ENCODE results near the gene POLRMT.

The POLRMT gene

DNA sequence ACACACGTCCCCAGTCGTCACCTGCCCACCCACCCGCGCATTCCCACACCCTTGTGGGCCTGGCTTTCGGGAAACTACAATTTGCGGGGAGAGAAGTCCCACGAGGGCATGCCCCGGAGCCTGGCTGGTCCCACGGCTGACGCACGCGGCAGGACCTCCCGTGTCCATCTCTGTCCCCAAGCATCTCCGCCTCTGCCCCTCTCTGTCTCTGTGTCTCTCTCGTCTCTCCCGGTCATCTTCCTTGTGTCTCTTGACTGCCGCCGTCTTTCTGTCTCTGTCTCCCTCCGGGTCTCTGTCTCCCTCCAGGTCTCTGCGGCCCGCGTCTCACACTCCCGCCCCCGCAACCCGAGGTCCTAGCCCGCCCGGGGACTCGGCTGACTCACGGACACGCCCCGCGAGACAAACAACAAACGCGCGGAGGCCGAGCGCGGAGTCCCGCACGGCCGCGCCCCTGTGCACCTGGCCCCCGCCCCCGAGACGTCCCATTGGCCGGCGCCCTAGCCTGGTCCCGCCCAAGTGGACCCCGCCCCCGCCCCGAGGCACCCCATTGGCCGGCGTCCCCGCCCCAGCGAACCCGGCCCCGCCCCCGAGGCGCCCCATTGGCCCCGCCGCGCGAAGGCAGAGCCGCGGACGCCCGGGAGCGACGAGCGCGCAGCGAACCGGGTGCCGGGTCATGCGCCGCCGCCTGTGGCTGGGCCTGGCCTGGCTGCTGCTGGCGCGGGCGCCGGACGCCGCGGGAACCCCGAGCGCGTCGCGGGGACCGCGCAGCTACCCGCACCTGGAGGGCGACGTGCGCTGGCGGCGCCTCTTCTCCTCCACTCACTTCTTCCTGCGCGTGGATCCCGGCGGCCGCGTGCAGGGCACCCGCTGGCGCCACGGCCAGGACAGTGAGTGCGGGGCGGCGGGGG lies 6.2 kb upstream of the POLRMT start, which contains the start of gene FGF22:
Gene FGF22 (plus strand): TSS at position 627 of the 908 bp plus-strand sequence. CDS start 47 bp downstream, at position 674.
- peak; percentile 90 for ATAC-seq

DNA sequence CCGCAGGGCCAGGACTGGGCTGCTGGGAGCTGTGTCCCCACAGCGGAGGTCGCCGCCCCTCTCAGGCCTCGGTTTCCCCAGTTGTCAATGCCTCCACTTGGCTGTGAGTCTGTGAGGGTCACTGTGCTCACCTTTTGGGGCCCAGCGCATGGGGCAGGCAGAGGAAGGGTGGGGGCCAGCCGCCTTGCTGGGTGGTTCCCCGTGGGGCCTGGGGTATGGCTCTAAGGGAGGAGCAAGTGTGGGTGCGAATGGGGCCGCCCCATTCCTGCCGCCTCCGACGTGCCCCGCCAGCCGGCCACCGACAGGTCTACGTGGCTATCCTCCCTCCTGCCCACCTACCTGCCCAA lies 5.5 kb upstream of the POLRMT start:
- no peak for TF ChIP-seq BACH2 (CRISPR knock-in tag; IDR thresholded peaks at IDR 0.05; ENCODE audit: borderline replicate concordance)
- TF ChIP-seq, protein P1, sequence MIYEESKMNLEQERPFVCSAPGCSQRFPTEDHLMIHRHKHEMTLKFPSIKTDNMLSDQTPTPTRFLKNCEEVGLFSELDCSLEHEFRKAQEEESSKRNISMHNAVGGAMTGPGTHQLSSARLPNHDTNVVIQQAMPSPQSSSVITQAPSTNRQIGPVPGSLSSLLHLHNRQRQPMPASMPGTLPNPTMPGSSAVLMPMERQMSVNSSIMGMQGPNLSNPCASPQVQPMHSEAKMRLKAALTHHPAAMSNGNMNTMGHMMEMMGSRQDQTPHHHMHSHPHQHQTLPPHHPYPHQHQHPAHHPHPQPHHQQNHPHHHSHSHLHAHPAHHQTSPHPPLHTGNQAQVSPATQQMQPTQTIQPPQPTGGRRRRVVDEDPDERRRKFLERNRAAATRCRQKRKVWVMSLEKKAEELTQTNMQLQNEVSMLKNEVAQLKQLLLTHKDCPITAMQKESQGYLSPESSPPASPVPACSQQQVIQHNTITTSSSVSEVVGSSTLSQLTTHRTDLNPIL (CRISPR knock-in tag; IDR thresholded peaks at IDR 0.05; ENCODE audit: low read depth) = no peak
- TF ChIP-seq, protein P2, sequence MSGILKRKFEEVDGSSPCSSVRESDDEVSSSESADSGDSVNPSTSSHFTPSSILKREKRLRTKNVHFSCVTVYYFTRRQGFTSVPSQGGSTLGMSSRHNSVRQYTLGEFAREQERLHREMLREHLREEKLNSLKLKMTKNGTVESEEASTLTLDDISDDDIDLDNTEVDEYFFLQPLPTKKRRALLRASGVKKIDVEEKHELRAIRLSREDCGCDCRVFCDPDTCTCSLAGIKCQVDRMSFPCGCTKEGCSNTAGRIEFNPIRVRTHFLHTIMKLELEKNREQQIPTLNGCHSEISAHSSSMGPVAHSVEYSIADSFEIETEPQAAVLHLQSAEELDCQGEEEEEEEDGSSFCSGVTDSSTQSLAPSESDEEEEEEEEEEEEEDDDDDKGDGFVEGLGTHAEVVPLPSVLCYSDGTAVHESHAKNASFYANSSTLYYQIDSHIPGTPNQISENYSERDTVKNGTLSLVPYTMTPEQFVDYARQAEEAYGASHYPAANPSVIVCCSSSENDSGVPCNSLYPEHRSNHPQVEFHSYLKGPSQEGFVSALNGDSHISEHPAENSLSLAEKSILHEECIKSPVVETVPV (CRISPR knock-in tag; IDR thresholded peaks at IDR 0.05) = no peak
- TF ChIP-seq ISL1 (CRISPR knock-in tag; IDR thresholded peaks at IDR 0.05) = no peak
- TF ChIP-seq SNAI2 (CRISPR knock-in tag; IDR thresholded peaks at IDR 0.05) = no peak
- no peak for TF ChIP-seq RARB (CRISPR knock-in tag; IDR thresholded peaks at IDR 0.05)
- TF ChIP-seq, protein P3, sequence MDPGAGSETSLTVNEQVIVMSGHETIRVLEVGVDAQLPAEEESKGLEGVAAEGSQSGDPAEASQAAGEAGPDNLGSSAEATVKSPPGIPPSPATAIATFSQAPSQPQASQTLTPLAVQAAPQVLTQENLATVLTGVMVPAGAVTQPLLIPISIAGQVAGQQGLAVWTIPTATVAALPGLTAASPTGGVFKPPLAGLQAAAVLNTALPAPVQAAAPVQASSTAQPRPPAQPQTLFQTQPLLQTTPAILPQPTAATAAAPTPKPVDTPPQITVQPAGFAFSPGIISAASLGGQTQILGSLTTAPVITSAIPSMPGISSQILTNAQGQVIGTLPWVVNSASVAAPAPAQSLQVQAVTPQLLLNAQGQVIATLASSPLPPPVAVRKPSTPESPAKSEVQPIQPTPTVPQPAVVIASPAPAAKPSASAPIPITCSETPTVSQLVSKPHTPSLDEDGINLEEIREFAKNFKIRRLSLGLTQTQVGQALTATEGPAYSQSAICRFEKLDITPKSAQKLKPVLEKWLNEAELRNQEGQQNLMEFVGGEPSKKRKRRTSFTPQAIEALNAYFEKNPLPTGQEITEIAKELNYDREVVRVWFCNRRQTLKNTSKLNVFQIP (CRISPR knock-in tag; IDR thresholded peaks at IDR 0.05; ENCODE audit: borderline replicate concordance, low read depth) = no peak
- TF ChIP-seq OSR1 (CRISPR knock-in tag; IDR thresholded peaks at IDR 0.05) = no peak
- no peak for TF ChIP-seq TOX (CRISPR knock-in tag; IDR thresholded peaks at IDR 0.05; ENCODE audit: borderline replicate concordance)
- no peak for TF ChIP-seq ZFP3 (CRISPR knock-in tag; IDR thresholded peaks at IDR 0.05)
- TF ChIP-seq ZNF8 (CRISPR knock-in tag; IDR thresholded peaks at IDR 0.05) = no peak
- TF ChIP-seq ZNF70 (CRISPR knock-in tag; IDR thresholded peaks at IDR 0.05) = no peak
- no peak for TF ChIP-seq CSDC2 (CRISPR knock-in tag; IDR thresholded peaks at IDR 0.05)
- TF ChIP-seq ZFP30 (CRISPR knock-in tag; IDR thresholded peaks at IDR 0.05) = no peak
- no peak for TF ChIP-seq GLIS3 (CRISPR knock-in tag; IDR thresholded peaks at IDR 0.05)
- TF ChIP-seq PPARA (CRISPR knock-in tag; IDR thresholded peaks at IDR 0.05; ENCODE audit: borderline replicate concordance) = no peak
- TF ChIP-seq ZNF565 (CRISPR knock-in tag; conservative IDR thresholded peaks at IDR 0.05; ENCODE audit: low read depth) = no peak
- no peak for TF ChIP-seq ARNTL (CRISPR knock-in tag; IDR thresholded peaks at IDR 0.05; ENCODE audit: borderline replicate concordance, low read depth)
- ATAC-seq = no peak

More for the DNA sequence above, 6.2 kb upstream of the POLRMT start, which contains the start of gene FGF22:
- no peak for TF ChIP-seq ARNTL (CRISPR knock-in tag; IDR thresholded peaks at IDR 0.05; ENCODE audit: borderline replicate concordance, low read depth)
- TF ChIP-seq, protein P1 (CRISPR knock-in tag; IDR thresholded peaks at IDR 0.05; ENCODE audit: low read depth) = no peak
- TF ChIP-seq, protein P3 (CRISPR knock-in tag; IDR thresholded peaks at IDR 0.05; ENCODE audit: borderline replicate concordance, low read depth) = no peak
- TF ChIP-seq, protein P4, sequence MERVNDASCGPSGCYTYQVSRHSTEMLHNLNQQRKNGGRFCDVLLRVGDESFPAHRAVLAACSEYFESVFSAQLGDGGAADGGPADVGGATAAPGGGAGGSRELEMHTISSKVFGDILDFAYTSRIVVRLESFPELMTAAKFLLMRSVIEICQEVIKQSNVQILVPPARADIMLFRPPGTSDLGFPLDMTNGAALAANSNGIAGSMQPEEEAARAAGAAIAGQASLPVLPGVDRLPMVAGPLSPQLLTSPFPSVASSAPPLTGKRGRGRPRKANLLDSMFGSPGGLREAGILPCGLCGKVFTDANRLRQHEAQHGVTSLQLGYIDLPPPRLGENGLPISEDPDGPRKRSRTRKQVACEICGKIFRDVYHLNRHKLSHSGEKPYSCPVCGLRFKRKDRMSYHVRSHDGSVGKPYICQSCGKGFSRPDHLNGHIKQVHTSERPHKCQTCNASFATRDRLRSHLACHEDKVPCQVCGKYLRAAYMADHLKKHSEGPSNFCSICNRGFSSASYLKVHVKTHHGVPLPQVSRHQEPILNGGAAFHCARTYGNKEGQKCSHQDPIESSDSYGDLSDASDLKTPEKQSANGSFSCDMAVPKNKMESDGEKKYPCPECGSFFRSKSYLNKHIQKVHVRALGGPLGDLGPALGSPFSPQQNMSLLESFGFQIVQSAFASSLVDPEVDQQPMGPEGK (CRISPR knock-in tag; IDR thresholded peaks at IDR 0.05; ENCODE audit: borderline replicate concordance) = no peak
- no peak for TF ChIP-seq ZNF70 (CRISPR knock-in tag; IDR thresholded peaks at IDR 0.05)

All from SK-N-SH treated with all-trans-retinoic acid at 6 μM for 48 hours (cell line).